Measurements from ENCODE around the gene SLC25A51.

DNA sequence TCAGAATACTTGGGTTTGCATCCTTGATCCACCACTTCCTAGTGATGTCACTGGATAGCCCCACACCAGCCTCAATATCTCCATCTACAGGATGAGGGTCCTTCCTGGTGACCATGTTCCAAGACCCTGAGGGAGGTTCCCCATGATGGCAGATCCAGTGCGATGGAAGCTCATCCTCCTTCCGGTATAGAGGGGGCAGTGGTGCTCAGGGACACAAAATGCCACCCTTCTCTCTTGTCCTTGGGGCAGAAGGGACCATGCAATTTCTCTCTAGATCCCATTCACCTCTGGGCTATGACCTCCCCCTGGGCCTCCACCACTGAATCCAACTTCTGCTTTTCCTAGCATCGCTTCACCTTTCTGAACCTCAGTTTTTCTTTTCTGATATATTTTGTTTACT, 5.4 kb upstream of the SLC25A51 start:
- TF ChIP-seq CTCF (IDR thresholded peaks at IDR 0.05) (no peak), POLR2A (IDR thresholded peaks at IDR 0.05) (no peak), EP300 (IDR thresholded peaks at IDR 0.05) (no peak), POLR2AphosphoS5 (IDR thresholded peaks at IDR 0.05) (no peak)
